WTC11 (cell line): ENCODE data around the gene FGF1.

Source experiments
- ESRRA ChIP-seq: sonication (generic); formaldehyde crosslinking; IDR thresholded peaks from 2 replicates; pipeline ENCODE4 v1.8.1; 2022; ENCODE audit warnings: mild to moderate bottlenecking, missing genetic modification reagents, borderline replicate concordance
- KAT7 ChIP-seq: sonication (generic); formaldehyde crosslinking; IDR thresholded peaks from 2 replicates; pipeline ENCODE4 v1.8.1; 2023; ENCODE audit warnings: missing genetic modification reagents, mild to moderate bottlenecking, borderline replicate concordance
- NR1H2 ChIP-seq: sonication (generic); formaldehyde crosslinking; IDR thresholded peaks from 2 replicates; pipeline ENCODE4 v1.9.0; 2021; ENCODE audit warnings: mild to moderate bottlenecking, moderate library complexity, missing genetic modification reagents
- SMAD4 ChIP-seq: sonication (generic); formaldehyde crosslinking; IDR thresholded peaks from 2 replicates; pipeline ENCODE4 v1.8.0; 2022; ENCODE audit warnings: mild to moderate bottlenecking, missing genetic modification reagents
- TEAD4 ChIP-seq: sonication (generic); formaldehyde crosslinking; IDR thresholded peaks from 2 replicates; pipeline ENCODE4 v1.8.0; 2022; ENCODE audit warnings: mild to moderate bottlenecking, missing genetic modification reagents
- ZNF232 ChIP-seq: sonication (generic); formaldehyde crosslinking; IDR thresholded peaks from 2 replicates; pipeline ENCODE4 v1.8.0; 2022; ENCODE audit warnings: mild to moderate bottlenecking, missing genetic modification reagents
- TF ChIP-seq, protein P1 (sequence below): fragments of 200-600 bp; IDR thresholded peaks from 2 replicates; pipeline ENCODE4 v1.8.0; 2022; ENCODE audit warnings: antibody characterized with exemption
- TF ChIP-seq, protein P2 (sequence below): sonication (generic); formaldehyde crosslinking; IDR thresholded peaks from 2 replicates; pipeline ENCODE4 v1.8.1; 2022; ENCODE audit warnings: low read depth, missing genetic modification reagents, borderline replicate concordance
- TF ChIP-seq, protein P3 (sequence below): sonication (generic); formaldehyde crosslinking; IDR thresholded peaks from 2 replicates; pipeline ENCODE4 v1.8.0; 2022; ENCODE audit warnings: mild to moderate bottlenecking, missing genetic modification reagents
- TF ChIP-seq, protein P4 (sequence below): sonication (generic); formaldehyde crosslinking; IDR thresholded peaks from 2 replicates; pipeline ENCODE4 v1.8.1; 2022; ENCODE audit warnings: missing genetic modification reagents, borderline replicate concordance
- TF ChIP-seq, protein P5 (sequence below): sonication (generic); formaldehyde crosslinking; IDR thresholded peaks from 2 replicates; pipeline ENCODE4 v1.8.0; 2022; ENCODE audit warnings: mild to moderate bottlenecking, missing genetic modification reagents

DNA sequence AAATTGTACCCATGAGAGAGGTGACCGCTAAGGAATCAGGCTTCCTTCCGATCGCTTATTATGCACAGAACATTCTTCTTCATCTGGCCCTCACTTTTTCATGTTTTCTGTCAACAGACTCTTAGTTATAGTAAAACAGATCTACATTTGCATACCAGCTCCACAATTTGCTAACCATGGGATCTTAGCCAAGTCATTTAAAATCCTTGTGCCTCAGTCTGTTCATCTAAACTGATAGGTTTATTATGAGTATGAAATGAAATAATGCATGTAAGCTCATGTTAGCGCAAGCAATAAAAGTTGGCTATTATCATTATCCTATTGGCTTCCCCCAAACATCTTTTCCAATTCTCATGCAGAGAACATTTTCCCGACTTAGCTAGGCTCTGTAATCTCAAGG, 42.3 kb downstream of the FGF1 start:
- TF ChIP-seq, protein P1, sequence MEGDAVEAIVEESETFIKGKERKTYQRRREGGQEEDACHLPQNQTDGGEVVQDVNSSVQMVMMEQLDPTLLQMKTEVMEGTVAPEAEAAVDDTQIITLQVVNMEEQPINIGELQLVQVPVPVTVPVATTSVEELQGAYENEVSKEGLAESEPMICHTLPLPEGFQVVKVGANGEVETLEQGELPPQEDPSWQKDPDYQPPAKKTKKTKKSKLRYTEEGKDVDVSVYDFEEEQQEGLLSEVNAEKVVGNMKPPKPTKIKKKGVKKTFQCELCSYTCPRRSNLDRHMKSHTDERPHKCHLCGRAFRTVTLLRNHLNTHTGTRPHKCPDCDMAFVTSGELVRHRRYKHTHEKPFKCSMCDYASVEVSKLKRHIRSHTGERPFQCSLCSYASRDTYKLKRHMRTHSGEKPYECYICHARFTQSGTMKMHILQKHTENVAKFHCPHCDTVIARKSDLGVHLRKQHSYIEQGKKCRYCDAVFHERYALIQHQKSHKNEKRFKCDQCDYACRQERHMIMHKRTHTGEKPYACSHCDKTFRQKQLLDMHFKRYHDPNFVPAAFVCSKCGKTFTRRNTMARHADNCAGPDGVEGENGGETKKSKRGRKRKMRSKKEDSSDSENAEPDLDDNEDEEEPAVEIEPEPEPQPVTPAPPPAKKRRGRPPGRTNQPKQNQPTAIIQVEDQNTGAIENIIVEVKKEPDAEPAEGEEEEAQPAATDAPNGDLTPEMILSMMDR = no peak
- TF ChIP-seq, protein P2, sequence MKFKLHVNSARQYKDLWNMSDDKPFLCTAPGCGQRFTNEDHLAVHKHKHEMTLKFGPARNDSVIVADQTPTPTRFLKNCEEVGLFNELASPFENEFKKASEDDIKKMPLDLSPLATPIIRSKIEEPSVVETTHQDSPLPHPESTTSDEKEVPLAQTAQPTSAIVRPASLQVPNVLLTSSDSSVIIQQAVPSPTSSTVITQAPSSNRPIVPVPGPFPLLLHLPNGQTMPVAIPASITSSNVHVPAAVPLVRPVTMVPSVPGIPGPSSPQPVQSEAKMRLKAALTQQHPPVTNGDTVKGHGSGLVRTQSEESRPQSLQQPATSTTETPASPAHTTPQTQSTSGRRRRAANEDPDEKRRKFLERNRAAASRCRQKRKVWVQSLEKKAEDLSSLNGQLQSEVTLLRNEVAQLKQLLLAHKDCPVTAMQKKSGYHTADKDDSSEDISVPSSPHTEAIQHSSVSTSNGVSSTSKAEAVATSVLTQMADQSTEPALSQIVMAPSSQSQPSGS (CRISPR knock-in tag) = no peak
- TF ChIP-seq ESRRA (CRISPR knock-in tag) (no peak), NR1H2 (CRISPR knock-in tag) (no peak), KAT7 (CRISPR knock-in tag) (no peak), ZNF232 (CRISPR knock-in tag) (no peak), TEAD4 (no peak), SMAD4 (CRISPR knock-in tag) (no peak)
- TF ChIP-seq, protein P3, sequence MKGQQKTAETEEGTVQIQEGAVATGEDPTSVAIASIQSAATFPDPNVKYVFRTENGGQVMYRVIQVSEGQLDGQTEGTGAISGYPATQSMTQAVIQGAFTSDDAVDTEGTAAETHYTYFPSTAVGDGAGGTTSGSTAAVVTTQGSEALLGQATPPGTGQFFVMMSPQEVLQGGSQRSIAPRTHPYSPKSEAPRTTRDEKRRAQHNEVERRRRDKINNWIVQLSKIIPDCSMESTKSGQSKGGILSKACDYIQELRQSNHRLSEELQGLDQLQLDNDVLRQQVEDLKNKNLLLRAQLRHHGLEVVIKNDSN = no peak
- TF ChIP-seq, protein P4, sequence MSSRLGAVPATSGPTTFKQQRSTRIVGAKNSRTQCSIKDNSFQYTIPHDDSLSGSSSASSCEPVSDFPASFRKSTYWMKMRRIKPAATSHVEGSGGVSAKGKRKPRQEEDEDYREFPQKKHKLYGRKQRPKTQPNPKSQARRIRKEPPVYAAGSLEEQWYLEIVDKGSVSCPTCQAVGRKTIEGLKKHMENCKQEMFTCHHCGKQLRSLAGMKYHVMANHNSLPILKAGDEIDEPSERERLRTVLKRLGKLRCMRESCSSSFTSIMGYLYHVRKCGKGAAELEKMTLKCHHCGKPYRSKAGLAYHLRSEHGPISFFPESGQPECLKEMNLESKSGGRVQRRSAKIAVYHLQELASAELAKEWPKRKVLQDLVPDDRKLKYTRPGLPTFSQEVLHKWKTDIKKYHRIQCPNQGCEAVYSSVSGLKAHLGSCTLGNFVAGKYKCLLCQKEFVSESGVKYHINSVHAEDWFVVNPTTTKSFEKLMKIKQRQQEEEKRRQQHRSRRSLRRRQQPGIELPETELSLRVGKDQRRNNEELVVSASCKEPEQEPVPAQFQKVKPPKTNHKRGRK (CRISPR knock-in tag) = no peak
- TF ChIP-seq, protein P5, sequence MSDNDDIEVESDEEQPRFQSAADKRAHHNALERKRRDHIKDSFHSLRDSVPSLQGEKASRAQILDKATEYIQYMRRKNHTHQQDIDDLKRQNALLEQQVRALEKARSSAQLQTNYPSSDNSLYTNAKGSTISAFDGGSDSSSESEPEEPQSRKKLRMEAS (CRISPR knock-in tag) = no peak
